ENCODE data around the gene PFN4. TPM values are rescaled to one million over a fixed set of nuclear protein-coding genes. Genes with fewer than 3 reads are reported as not detected.

PFN4 gene
- total and polyA plus RNA-seq, 9 of the 15 experiments (the other 6 are each of a cell fraction or from before 2014, with no cell fraction given) = 0.07 to 0.54 (median 0.31) TPM; not detected in 2

DNA sequence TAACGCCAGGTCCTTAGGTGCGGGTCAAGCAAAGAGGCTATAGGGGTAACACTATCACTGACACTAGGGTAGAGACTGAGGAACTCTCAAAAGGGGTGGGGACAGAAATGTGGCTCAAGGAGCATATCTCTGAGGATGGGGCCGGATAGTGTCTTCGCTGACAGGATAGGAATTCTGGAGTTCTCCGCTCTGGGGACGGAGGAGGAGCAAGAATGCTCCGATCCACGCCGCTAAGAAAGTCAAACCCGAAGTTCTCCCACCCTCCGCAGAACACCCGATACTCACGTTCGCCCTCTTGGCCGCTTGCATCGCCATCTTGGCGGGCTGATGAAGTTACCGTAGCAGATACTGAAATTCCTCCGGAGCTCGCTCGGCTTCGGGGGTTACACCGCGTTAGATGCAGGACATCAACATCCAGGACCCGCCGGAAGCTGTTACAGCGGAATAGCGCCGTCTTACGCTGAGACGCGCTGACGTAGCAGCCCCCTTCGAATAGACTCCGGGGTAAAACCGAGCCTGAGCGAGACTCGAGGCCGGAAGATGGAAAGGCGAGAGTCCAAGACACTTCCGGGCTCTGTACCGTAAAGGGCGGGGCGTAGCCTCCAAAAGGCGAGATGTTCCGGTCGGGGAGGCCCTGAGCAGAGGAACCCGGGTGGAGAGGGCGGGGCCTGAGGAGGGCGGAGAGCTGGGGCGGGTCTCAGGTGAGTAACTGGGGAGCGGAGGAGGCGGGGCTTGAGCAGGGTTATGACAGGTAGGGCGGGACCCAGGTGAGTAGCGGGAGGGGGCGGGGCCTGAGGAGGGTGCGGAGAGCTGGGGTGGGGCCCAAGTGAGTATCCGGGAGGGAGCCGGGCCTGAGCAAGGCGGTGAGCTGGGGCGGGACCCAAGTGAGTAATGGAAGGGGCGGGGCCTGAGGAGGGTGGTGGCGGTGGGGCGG is 47.0 kb downstream of the PFN4 start, which contains the start of gene SF3B6 (continued):
- TF ChIP-seq, protein P1, sequence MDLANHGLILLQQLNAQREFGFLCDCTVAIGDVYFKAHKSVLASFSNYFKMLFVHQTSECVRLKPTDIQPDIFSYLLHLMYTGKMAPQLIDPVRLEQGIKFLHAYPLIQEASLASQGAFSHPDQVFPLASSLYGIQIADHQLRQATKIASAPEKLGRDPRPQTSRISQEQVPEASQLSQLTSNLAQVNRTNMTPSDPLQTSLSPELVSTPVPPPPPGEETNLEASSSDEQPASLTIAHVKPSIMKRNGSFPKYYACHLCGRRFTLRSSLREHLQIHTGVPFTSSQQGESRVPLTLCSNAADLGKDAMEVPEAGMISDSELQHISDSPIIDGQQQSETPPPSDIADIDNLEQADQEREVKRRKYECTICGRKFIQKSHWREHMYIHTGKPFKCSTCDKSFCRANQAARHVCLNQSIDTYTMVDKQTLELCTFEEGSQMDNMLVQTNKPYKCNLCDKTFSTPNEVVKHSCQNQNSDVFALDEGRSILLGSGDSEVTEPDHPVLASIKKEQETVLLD (IDR thresholded peaks at IDR 0.05) = peak; percentile 99
- TF ChIP-seq TBP (optimal IDR thresholded peaks at IDR 0.05; ENCODE audit: low read depth, low read length) (peak; percentile 65), PPARD (CRISPR knock-in tag; IDR thresholded peaks at IDR 0.05) (no peak), ZNF212 (CRISPR knock-in tag; IDR thresholded peaks at IDR 0.05) (no peak), ZFPM2 (CRISPR knock-in tag; IDR thresholded peaks at IDR 0.05) (no peak), ETV5 (CRISPR knock-in tag; IDR thresholded peaks at IDR 0.05; ENCODE audit: low read depth) (peak; percentile 95)
- TF ChIP-seq, protein P2, sequence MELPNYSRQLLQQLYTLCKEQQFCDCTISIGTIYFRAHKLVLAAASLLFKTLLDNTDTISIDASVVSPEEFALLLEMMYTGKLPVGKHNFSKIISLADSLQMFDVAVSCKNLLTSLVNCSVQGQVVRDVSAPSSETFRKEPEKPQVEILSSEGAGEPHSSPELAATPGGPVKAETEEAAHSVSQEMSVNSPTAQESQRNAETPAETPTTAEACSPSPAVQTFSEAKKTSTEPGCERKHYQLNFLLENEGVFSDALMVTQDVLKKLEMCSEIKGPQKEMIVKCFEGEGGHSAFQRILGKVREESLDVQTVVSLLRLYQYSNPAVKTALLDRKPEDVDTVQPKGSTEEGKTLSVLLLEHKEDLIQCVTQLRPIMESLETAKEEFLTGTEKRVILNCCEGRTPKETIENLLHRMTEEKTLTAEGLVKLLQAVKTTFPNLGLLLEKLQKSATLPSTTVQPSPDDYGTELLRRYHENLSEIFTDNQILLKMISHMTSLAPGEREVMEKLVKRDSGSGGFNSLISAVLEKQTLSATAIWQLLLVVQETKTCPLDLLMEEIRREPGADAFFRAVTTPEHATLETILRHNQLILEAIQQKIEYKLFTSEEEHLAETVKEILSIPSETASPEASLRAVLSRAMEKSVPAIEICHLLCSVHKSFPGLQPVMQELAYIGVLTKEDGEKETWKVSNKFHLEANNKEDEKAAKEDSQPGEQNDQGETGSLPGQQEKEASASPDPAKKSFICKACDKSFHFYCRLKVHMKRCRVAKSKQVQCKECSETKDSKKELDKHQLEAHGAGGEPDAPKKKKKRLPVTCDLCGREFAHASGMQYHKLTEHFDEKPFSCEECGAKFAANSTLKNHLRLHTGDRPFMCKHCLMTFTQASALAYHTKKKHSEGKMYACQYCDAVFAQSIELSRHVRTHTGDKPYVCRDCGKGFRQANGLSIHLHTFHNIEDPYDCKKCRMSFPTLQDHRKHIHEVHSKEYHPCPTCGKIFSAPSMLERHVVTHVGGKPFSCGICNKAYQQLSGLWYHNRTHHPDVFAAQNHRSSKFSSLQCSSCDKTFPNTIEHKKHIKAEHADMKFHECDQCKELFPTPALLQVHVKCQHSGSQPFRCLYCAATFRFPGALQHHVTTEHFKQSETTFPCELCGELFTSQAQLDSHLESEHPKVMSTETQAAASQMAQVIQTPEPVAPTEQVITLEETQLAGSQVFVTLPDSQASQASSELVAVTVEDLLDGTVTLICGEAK (IDR thresholded peaks at IDR 0.05) = peak; percentile 99
- TF ChIP-seq, protein P2 (CRISPR knock-in tag; IDR thresholded peaks at IDR 0.05) = no peak
- TF ChIP-seq, protein P3, sequence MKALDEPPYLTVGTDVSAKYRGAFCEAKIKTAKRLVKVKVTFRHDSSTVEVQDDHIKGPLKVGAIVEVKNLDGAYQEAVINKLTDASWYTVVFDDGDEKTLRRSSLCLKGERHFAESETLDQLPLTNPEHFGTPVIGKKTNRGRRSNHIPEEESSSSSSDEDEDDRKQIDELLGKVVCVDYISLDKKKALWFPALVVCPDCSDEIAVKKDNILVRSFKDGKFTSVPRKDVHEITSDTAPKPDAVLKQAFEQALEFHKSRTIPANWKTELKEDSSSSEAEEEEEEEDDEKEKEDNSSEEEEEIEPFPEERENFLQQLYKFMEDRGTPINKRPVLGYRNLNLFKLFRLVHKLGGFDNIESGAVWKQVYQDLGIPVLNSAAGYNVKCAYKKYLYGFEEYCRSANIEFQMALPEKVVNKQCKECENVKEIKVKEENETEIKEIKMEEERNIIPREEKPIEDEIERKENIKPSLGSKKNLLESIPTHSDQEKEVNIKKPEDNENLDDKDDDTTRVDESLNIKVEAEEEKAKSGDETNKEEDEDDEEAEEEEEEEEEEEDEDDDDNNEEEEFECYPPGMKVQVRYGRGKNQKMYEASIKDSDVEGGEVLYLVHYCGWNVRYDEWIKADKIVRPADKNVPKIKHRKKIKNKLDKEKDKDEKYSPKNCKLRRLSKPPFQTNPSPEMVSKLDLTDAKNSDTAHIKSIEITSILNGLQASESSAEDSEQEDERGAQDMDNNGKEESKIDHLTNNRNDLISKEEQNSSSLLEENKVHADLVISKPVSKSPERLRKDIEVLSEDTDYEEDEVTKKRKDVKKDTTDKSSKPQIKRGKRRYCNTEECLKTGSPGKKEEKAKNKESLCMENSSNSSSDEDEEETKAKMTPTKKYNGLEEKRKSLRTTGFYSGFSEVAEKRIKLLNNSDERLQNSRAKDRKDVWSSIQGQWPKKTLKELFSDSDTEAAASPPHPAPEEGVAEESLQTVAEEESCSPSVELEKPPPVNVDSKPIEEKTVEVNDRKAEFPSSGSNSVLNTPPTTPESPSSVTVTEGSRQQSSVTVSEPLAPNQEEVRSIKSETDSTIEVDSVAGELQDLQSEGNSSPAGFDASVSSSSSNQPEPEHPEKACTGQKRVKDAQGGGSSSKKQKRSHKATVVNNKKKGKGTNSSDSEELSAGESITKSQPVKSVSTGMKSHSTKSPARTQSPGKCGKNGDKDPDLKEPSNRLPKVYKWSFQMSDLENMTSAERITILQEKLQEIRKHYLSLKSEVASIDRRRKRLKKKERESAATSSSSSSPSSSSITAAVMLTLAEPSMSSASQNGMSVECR (CRISPR knock-in tag; IDR thresholded peaks at IDR 0.05) = peak; percentile 60
